ENCODE data around the gene JUNB. TPM values are rescaled to one million over a fixed set of nuclear protein-coding genes. Genes with fewer than 3 reads are reported as not detected.

The JUNB gene
- total RNA-seq, 1 donor from 2014 or later: 1.5 TPM

GRCh38 chr19:12841094-12841493, 49.8 kb downstream of the JUNB start:
- H3K4me3 Mint-ChIP-seq: peak overlapping the region; percentile 90

DNA sequence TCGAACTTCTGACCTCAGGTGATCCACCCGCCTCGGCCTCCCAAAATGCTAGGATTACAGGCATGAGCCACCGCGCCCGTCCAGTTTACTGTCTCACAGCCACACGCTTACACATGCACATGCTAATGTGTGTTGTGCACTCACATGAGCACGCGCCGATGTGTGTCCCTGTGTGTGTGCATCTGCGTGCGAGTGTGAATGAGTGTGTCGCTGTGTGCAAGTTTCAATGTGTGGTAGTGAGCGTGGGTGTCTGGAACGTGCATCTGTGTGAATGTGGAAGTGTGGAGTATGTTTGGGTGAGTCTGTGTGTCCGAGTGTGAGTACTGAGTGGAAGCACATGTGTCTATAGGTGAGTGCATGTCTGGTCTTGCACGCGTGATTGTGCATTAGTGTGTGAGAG, 51.2 kb downstream of the JUNB start:
- Histone ChIP-seq H3K79me2 (ENCODE audit: low read depth) (no peaks in the 10 kb centered on the region), H3K4me1 (peaks cover 4% of the 10 kb centered on the region), H3K9ac (no peak overlapping the region), H4K20me1 (ENCODE audit: low read depth) (peaks cover 11% of the 10 kb centered on the region), H3K27ac (no peak overlapping the region), H3K36me3 (no peaks in the 10 kb centered on the region), H3F3A (ENCODE audit: low read depth) (peaks cover 37% of the 10 kb centered on the region), H3K9me3 (ENCODE audit: low read depth) (no peaks in the 10 kb centered on the region), H2AFZ (replicated peaks) (no peak overlapping the region), H3K4me3 (no peak overlapping the region), H3K27me3 (peaks cover 25% of the 10 kb centered on the region), H3K4me2 (no peak overlapping the region)
- TF ChIP-seq, protein P1, sequence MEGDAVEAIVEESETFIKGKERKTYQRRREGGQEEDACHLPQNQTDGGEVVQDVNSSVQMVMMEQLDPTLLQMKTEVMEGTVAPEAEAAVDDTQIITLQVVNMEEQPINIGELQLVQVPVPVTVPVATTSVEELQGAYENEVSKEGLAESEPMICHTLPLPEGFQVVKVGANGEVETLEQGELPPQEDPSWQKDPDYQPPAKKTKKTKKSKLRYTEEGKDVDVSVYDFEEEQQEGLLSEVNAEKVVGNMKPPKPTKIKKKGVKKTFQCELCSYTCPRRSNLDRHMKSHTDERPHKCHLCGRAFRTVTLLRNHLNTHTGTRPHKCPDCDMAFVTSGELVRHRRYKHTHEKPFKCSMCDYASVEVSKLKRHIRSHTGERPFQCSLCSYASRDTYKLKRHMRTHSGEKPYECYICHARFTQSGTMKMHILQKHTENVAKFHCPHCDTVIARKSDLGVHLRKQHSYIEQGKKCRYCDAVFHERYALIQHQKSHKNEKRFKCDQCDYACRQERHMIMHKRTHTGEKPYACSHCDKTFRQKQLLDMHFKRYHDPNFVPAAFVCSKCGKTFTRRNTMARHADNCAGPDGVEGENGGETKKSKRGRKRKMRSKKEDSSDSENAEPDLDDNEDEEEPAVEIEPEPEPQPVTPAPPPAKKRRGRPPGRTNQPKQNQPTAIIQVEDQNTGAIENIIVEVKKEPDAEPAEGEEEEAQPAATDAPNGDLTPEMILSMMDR (IDR thresholded peaks at IDR 0.05): no peak
- no peak for TF ChIP-seq EZH2 (IDR thresholded peaks at IDR 0.05)
- no peak for TF ChIP-seq EZH2phosphoT487 (IDR thresholded peaks at IDR 0.05)
- Mint-ChIP-seq H3K9me3 (no peaks in the 10 kb centered on the region), H3K4me1 (peaks cover 35% of the 10 kb centered on the region), H3K4me3 (peak overlapping the region; percentile 1), H3K27ac (no peak overlapping the region), H3K27me3 (ENCODE audit: insufficient read depth, low read depth) (peaks cover 25% of the 10 kb centered on the region), H3K36me3 (peaks cover 2% of the 10 kb centered on the region)
- no peak for DNase-seq (ENCODE audit: low spot score)

More at GRCh38 chr19:12841094-12841493, 49.8 kb downstream of the JUNB start:
- Histone ChIP-seq H3K27me3 (peaks cover 33% of the 10 kb centered on the region), H3K79me2 (ENCODE audit: low read depth) (no peaks in the 10 kb centered on the region), H3F3A (ENCODE audit: low read depth) (peaks cover 44% of the 10 kb centered on the region), H3K27ac (no peak overlapping the region), H3K9ac (no peak overlapping the region), H3K4me2 (peak overlapping the region; percentile 74), H2AFZ (replicated peaks) (peak overlapping the region; percentile 40), H3K4me1 (peaks cover 4% of the 10 kb centered on the region), H3K4me3 (peak overlapping the region; percentile 49), H3K9me3 (ENCODE audit: low read depth) (no peaks in the 10 kb centered on the region), H4K20me1 (ENCODE audit: low read depth) (peaks cover 15% of the 10 kb centered on the region), H3K36me3 (no peaks in the 10 kb centered on the region)
- H3K4me1 Mint-ChIP-seq: peaks cover 39% of the 10 kb centered on the region
- peak overlapping the region; percentile 9 for H3K27ac Mint-ChIP-seq
- no peaks in the 10 kb centered on the region for H3K9me3 Mint-ChIP-seq
- peak; percentile 100 for DNase-seq (ENCODE audit: low spot score)
- TF ChIP-seq EZH2 (IDR thresholded peaks at IDR 0.05): no peak
- TF ChIP-seq, protein P1 (IDR thresholded peaks at IDR 0.05): no peak
- no peak for TF ChIP-seq EZH2phosphoT487 (IDR thresholded peaks at IDR 0.05)
- peaks cover 36% of the 10 kb centered on the region for H3K27me3 Mint-ChIP-seq (ENCODE audit: insufficient read depth, low read depth)
- peaks cover 2% of the 10 kb centered on the region for H3K36me3 Mint-ChIP-seq

Small RNAs within 50 kb of the gene (microRNA-seq; reads per million reads assigned to microRNA genes)
- not detected for gene MIR5684

Small RNAs within 50 kb of the gene (small RNA-seq; reads per million reads assigned to genes)
- gene MIR5684: not detected

Other genes starting within 250 kb of the JUNB start
- 13.9 and 15.0 TPM in 2 replicates for gene ZNF564, start 240.0 kb upstream of the JUNB start, total RNA-seq (ENCODE audit: low replicate concordance)
- gene ZNF490, start 180.7 kb upstream of the JUNB start, total RNA-seq (ENCODE audit: low replicate concordance): 6.8 and 16.7 TPM in 2 replicates
- gene ZNF791, start 180.6 kb upstream of the JUNB start, total RNA-seq (ENCODE audit: low replicate concordance): 27.1 and 60.7 TPM in 2 replicates
- gene MAN2B1, start 124.7 kb upstream of the JUNB start, total RNA-seq (ENCODE audit: low replicate concordance): 35.8 and 73.6 TPM in 2 replicates
- 11.0 and 15.9 TPM in 2 replicates for gene WDR83, start 124.7 kb upstream of the JUNB start, total RNA-seq (ENCODE audit: low replicate concordance)
- 78.3 and 108 TPM in 2 replicates for gene DHPS, start 109.6 kb upstream of the JUNB start, total RNA-seq (ENCODE audit: low replicate concordance)
- gene GNG14, start 103.5 kb upstream of the JUNB start, total RNA-seq (ENCODE audit: low replicate concordance): not detected in 2 replicates
- 4.0 and 21.4 TPM in 2 replicates for gene FBXW9, start 94.9 kb upstream of the JUNB start, total RNA-seq (ENCODE audit: low replicate concordance)
- 58.1 and 87.4 TPM in 2 replicates for gene TNPO2, start 67.6 kb upstream of the JUNB start, total RNA-seq (ENCODE audit: low replicate concordance)
- gene TRIR, start 56.8 kb upstream of the JUNB start, total RNA-seq (ENCODE audit: low replicate concordance): 105 and 194 TPM in 2 replicates
- gene GET3, start 54.0 kb upstream of the JUNB start, total RNA-seq (ENCODE audit: low replicate concordance): 62.9 and 99.6 TPM in 2 replicates
- not detected in 2 replicates for gene BEST2, start 39.7 kb upstream of the JUNB start, total RNA-seq (ENCODE audit: low replicate concordance)
- 14.3 and 25.1 TPM in 2 replicates for gene HOOK2, start 15.9 kb upstream of the JUNB start, total RNA-seq (ENCODE audit: low replicate concordance)
- gene PRDX2, start 10.3 kb downstream of the JUNB start, total RNA-seq (ENCODE audit: low replicate concordance): 463 and 727 TPM in 2 replicates
- not detected in 2 replicates for gene THSD8, start 10.6 kb downstream of the JUNB start, total RNA-seq (ENCODE audit: low replicate concordance)
- 60.3 and 61.3 TPM in 2 replicates for gene RNASEH2A, start 15.1 kb downstream of the JUNB start, total RNA-seq (ENCODE audit: low replicate concordance)
- 0.19 TPM in 1 of 2 replicates, not detected in the other for gene RTBDN, start 43.1 kb downstream of the JUNB start, total RNA-seq (ENCODE audit: low replicate concordance)
- 8.3 and 13.3 TPM in 2 replicates for gene MAST1, start 47.0 kb downstream of the JUNB start, total RNA-seq (ENCODE audit: low replicate concordance)
- gene DNASE2, start 90.0 kb downstream of the JUNB start, total RNA-seq (ENCODE audit: low replicate concordance): 8.7 and 16.5 TPM in 2 replicates
- gene KLF1, start 95.7 kb downstream of the JUNB start, total RNA-seq (ENCODE audit: low replicate concordance): 0.43 and 0.64 TPM in 2 replicates
- 39.5 and 75.0 TPM in 2 replicates for gene GCDH, start 99.7 kb downstream of the JUNB start, total RNA-seq (ENCODE audit: low replicate concordance)
- 1.8 and 6.4 TPM in 2 replicates for gene SYCE2, start 127.8 kb downstream of the JUNB start, total RNA-seq (ENCODE audit: low replicate concordance)
- 21.4 and 51.6 TPM in 2 replicates for gene FARSA, start 142.2 kb downstream of the JUNB start, total RNA-seq (ENCODE audit: low replicate concordance)
- gene CALR, start 147.1 kb downstream of the JUNB start, total RNA-seq (ENCODE audit: low replicate concordance): 437 and 569 TPM in 2 replicates
- 37.7 and 54.9 TPM in 2 replicates for gene RAD23A, start 154.4 kb downstream of the JUNB start, total RNA-seq (ENCODE audit: low replicate concordance)
- 17.1 and 42.2 TPM in 2 replicates for gene GADD45GIP1, start 165.7 kb downstream of the JUNB start, total RNA-seq (ENCODE audit: low replicate concordance)
- 0.06 and 0.07 TPM in 2 replicates for gene DAND5, start 178.1 kb downstream of the JUNB start, total RNA-seq (ENCODE audit: low replicate concordance)
- 0.06 TPM in 2 replicates for gene NFIX, start 204.0 kb downstream of the JUNB start, total RNA-seq (ENCODE audit: low replicate concordance)

Data from neural progenitor cell (in vitro differentiated cells).